ENCODE data around the gene JSRP1.

JSRP1 gene

DNA sequence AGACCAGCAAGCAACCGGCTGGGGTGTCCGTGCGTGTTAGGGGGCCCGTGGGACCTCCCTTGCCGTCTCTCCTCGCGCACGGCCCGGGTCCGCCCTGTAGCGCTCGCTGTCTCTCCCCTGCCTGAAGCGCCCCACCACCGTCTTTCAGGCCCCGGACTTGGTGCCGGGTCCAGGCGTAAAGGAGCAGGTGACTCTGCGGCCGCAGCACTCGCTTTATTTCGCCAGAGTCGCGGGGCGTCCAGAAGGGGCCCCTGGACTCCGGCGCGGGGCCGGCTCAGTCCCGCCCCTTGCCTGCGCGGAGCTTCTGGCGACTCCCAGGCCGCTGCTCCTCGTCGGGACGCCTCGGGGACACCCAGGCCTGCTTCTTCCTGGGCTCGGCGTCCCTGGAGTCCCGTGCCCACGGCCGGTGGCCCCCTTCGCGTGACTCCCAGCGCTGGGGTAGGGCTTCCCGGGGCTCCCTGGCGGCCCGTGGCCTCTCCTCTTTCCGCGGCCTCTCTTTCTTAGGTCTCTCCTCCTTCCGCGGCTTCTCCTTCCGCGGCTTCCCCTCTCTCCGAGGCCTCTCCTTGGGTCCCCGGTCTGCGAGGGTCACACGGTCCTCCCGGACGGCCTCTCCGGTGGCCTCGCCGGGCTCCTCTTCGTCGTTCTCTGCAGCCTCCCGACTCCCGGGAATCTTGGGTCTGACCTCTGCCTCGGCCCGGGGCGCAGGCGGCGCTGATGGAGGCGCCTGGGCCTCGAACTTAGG is 4.0 kb downstream of the JSRP1 start:
- H3K4me2 ChIP-seq (ENCODE audit: low read length), result no peak overlapping the region
- H3K23ac ChIP-seq (ENCODE audit: low read length), result no peak overlapping the region
- H3K36me3 ChIP-seq (ENCODE audit: control insufficient read depth, insufficient read depth, low read length), result peaks cover 3% of the 10 kb centered on the region
- H3K9ac ChIP-seq (ENCODE audit: low read length), result no peak overlapping the region
- H3K18ac ChIP-seq (ENCODE audit: low read length), result no peak overlapping the region
- no peak overlapping the region for H2BK15ac ChIP-seq (replicated peaks; ENCODE audit: low read depth)
- H2AK5ac ChIP-seq (ENCODE audit: low read length), result no peak overlapping the region
- H2BK5ac ChIP-seq (ENCODE audit: low read length), result no peak overlapping the region
- no peak overlapping the region for H3K56ac ChIP-seq (ENCODE audit: low read length)
- WGBS (ENCODE audit: extremely low coverage, insufficient coverage, low lambda C conversion rate), result no CpG with 5 or more reads among the region's 74 CpGs
- no peaks in the 10 kb centered on the region for H3K27me3 ChIP-seq (ENCODE audit: insufficient read depth, low read length, poor library complexity)
- no peak overlapping the region for H4K5ac ChIP-seq (ENCODE audit: low read length)
- H3K4ac ChIP-seq (ENCODE audit: low read depth, low read length), result no peak overlapping the region
- no peak for DNase-seq
- no peaks in the 10 kb centered on the region for H3K4me1 ChIP-seq (ENCODE audit: control insufficient read depth, low read depth, low read length)
- H3K79me2 ChIP-seq (ENCODE audit: control insufficient read depth, insufficient read depth, low read length), result no peaks in the 10 kb centered on the region
- H3K4me3 ChIP-seq (ENCODE audit: low read length), result no peak overlapping the region
- no peak overlapping the region for H4K8ac ChIP-seq (ENCODE audit: low read depth, low read length)
- H3K27ac ChIP-seq (ENCODE audit: low read depth, low read length), result no peak overlapping the region
- no peaks in the 10 kb centered on the region for H3K79me1 ChIP-seq (ENCODE audit: low read length)
- no peak overlapping the region for H2BK120ac ChIP-seq (ENCODE audit: low read depth, low read length)

DNA sequence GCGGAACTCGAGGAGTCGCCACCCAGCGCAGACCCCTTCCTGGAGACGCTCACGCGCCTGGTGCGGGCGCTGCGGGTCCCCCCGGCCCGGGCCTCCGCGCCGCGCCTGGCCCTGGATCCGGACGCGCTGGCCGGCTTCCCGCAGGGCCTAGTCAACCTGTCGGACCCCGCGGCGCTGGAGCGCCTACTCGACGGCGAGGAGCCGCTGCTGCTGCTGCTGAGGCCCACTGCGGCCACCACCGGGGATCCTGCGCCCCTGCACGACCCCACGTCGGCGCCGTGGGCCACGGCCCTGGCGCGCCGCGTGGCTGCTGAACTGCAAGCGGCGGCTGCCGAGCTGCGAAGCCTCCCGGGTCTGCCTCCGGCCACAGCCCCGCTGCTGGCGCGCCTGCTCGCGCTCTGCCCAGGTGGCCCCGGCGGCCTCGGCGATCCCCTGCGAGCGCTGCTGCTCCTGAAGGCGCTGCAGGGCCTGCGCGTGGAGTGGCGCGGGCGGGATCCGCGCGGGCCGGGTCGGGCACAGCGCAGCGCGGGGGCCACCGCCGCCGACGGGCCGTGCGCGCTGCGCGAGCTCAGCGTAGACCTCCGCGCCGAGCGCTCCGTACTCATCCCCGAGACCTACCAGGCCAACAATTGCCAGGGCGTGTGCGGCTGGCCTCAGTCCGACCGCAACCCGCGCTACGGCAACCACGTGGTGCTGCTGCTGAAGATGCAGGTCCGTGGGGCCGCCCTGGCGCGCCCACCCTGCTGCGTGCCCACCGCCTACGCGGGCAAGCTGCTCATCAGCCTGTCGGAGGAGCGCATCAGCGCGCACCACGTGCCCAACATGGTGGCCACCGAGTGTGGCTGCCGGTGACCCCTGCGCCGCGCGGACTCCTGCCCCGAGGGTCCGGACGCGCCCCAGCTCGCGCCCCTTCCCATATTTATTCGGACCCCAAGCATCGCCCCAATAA is 4.8 kb downstream of the JSRP1 start:
- H3K23ac ChIP-seq (ENCODE audit: low read length), result no peak overlapping the region
- H3K9ac ChIP-seq (ENCODE audit: low read length), result no peak overlapping the region
- H3K79me1 ChIP-seq (ENCODE audit: low read length), result no peaks in the 10 kb centered on the region
- H2BK5ac ChIP-seq (ENCODE audit: low read length), result no peak overlapping the region
- H2BK120ac ChIP-seq (ENCODE audit: low read depth, low read length), result no peak overlapping the region
- H3K4ac ChIP-seq (ENCODE audit: low read depth, low read length), result no peak overlapping the region
- H2BK15ac ChIP-seq (replicated peaks; ENCODE audit: low read depth), result no peak overlapping the region
- no peak overlapping the region for H3K18ac ChIP-seq (ENCODE audit: low read length)
- H3K4me2 ChIP-seq (ENCODE audit: low read length), result no peak overlapping the region
- H3K79me2 ChIP-seq (ENCODE audit: control insufficient read depth, insufficient read depth, low read length), result no peaks in the 10 kb centered on the region
- H4K5ac ChIP-seq (ENCODE audit: low read length), result no peak overlapping the region
- H3K27ac ChIP-seq (ENCODE audit: low read depth, low read length), result no peak overlapping the region
- H2AK5ac ChIP-seq (ENCODE audit: low read length), result no peak overlapping the region
- no peaks in the 10 kb centered on the region for H3K27me3 ChIP-seq (ENCODE audit: insufficient read depth, low read length, poor library complexity)
- H4K8ac ChIP-seq (ENCODE audit: low read depth, low read length), result no peak overlapping the region
- H3K56ac ChIP-seq (ENCODE audit: low read length), result no peak overlapping the region
- H3K36me3 ChIP-seq (ENCODE audit: control insufficient read depth, insufficient read depth, low read length), result peaks cover 6% of the 10 kb centered on the region
- DNase-seq, result no peak
- no peak overlapping the region for H3K4me3 ChIP-seq (ENCODE audit: low read length)
- WGBS (ENCODE audit: extremely low coverage, insufficient coverage, low lambda C conversion rate), result no CpG with 5 or more reads among the region's 125 CpGs
- no peaks in the 10 kb centered on the region for H3K4me1 ChIP-seq (ENCODE audit: control insufficient read depth, low read depth, low read length)

DNA sequence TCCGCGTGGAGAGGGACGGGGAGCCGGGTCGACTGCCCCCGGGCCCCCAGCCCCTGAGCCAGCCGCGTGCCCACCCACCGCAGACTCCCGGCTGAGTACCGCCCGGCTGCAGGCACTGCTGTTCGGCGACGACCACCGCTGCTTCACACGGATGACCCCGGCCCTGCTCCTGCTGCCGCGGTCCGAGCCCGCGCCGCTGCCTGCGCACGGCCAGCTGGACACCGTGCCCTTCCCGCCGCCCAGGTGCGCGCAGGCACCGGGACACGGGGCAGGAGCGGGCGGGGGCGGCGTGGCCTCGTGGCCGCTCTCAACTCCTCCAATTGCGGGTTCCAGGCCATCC is 5.5 kb downstream of the JSRP1 start:
- Histone ChIP-seq H3K27me3 (ENCODE audit: insufficient read depth, low read length, poor library complexity) (no peaks in the 10 kb centered on the region), H3K56ac (ENCODE audit: low read length) (no peak overlapping the region), H3K9ac (ENCODE audit: low read length) (no peak overlapping the region), H3K36me3 (ENCODE audit: control insufficient read depth, insufficient read depth, low read length) (peaks cover 6% of the 10 kb centered on the region), H4K5ac (ENCODE audit: low read length) (no peak overlapping the region), H3K18ac (ENCODE audit: low read length) (no peak overlapping the region), H3K4ac (ENCODE audit: low read depth, low read length) (no peak overlapping the region), H3K4me2 (ENCODE audit: low read length) (no peak overlapping the region), H3K4me3 (ENCODE audit: low read length) (no peak overlapping the region), H3K23ac (ENCODE audit: low read length) (no peak overlapping the region), H2BK15ac (replicated peaks; ENCODE audit: low read depth) (no peak overlapping the region), H3K79me2 (ENCODE audit: control insufficient read depth, insufficient read depth, low read length) (no peaks in the 10 kb centered on the region), H2BK120ac (ENCODE audit: low read depth, low read length) (no peak overlapping the region), H2BK5ac (ENCODE audit: low read length) (no peak overlapping the region), H3K27ac (ENCODE audit: low read depth, low read length) (no peak overlapping the region), H2AK5ac (ENCODE audit: low read length) (no peak overlapping the region), H3K79me1 (ENCODE audit: low read length) (no peaks in the 10 kb centered on the region), H4K8ac (ENCODE audit: low read depth, low read length) (no peak overlapping the region), H3K4me1 (ENCODE audit: control insufficient read depth, low read depth, low read length) (no peaks in the 10 kb centered on the region)
- no peak for DNase-seq
- no CpG with 5 or more reads among the region's 40 CpGs for WGBS (ENCODE audit: extremely low coverage, insufficient coverage, low lambda C conversion rate)

DNA sequence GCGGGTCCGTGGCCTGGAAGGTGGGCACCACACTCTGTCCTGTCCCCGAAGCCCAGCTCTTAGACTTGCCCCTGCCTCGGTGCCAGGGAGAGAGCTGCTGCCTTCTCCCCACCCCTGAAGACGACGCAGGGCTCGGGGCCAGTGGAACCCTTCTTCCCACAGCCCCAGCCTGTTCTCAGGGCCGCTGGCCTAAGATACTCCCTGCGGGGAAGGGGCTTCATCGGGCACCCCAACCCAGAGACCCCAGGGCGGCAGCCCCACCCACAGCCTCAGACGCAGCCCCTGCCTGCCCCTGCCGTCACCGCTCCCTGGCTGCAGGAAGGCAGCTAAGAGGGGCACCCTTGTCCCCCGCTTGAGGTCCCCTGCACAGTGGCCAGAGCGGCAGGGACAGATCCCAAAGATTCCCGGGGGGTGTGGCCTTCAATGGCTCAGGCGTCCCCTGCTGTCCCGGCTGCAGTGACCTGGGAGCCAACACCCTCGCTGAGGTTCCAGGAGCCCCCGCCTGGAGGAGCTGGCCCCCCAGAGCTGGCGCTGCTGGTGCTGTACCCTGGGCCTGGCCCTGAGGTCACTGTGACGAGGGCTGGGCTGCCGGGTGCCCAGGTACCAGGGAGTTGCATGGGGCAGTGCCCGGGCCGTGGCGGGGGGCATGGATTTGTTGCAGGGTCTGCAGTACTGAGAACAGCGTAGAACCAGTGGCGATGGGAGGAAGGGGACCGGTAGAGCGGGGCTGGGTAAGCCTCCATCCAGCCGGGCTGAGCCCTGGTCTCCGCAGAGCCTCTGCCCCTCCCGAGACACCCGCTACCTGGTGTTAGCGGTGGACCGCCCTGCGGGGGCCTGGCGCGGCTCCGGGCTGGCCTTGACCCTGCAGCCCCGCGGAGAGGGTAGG is 6.1 kb downstream of the JSRP1 start:
- Histone ChIP-seq H3K79me2 (ENCODE audit: control insufficient read depth, insufficient read depth, low read length) (no peaks in the 10 kb centered on the region), H4K8ac (ENCODE audit: low read depth, low read length) (no peak overlapping the region), H3K36me3 (ENCODE audit: control insufficient read depth, insufficient read depth, low read length) (peaks cover 10% of the 10 kb centered on the region), H3K4me2 (ENCODE audit: low read length) (no peak overlapping the region), H2BK120ac (ENCODE audit: low read depth, low read length) (no peak overlapping the region), H3K18ac (ENCODE audit: low read length) (no peak overlapping the region), H3K79me1 (ENCODE audit: low read length) (no peaks in the 10 kb centered on the region), H3K27me3 (ENCODE audit: insufficient read depth, low read length, poor library complexity) (no peaks in the 10 kb centered on the region), H3K56ac (ENCODE audit: low read length) (no peak overlapping the region), H2AK5ac (ENCODE audit: low read length) (no peak overlapping the region), H3K9ac (ENCODE audit: low read length) (no peak overlapping the region), H3K27ac (ENCODE audit: low read depth, low read length) (no peak overlapping the region), H3K4me1 (ENCODE audit: control insufficient read depth, low read depth, low read length) (no peaks in the 10 kb centered on the region), H3K4ac (ENCODE audit: low read depth, low read length) (no peak overlapping the region), H4K5ac (ENCODE audit: low read length) (no peak overlapping the region), H2BK5ac (ENCODE audit: low read length) (no peak overlapping the region), H3K4me3 (ENCODE audit: low read length) (no peak overlapping the region), H2BK15ac (replicated peaks; ENCODE audit: low read depth) (no peak overlapping the region), H3K23ac (ENCODE audit: low read length) (no peak overlapping the region)
- no CpG with 5 or more reads among the region's 43 CpGs for WGBS (ENCODE audit: extremely low coverage, insufficient coverage, low lambda C conversion rate)
- DNase-seq, result no peak

DNA sequence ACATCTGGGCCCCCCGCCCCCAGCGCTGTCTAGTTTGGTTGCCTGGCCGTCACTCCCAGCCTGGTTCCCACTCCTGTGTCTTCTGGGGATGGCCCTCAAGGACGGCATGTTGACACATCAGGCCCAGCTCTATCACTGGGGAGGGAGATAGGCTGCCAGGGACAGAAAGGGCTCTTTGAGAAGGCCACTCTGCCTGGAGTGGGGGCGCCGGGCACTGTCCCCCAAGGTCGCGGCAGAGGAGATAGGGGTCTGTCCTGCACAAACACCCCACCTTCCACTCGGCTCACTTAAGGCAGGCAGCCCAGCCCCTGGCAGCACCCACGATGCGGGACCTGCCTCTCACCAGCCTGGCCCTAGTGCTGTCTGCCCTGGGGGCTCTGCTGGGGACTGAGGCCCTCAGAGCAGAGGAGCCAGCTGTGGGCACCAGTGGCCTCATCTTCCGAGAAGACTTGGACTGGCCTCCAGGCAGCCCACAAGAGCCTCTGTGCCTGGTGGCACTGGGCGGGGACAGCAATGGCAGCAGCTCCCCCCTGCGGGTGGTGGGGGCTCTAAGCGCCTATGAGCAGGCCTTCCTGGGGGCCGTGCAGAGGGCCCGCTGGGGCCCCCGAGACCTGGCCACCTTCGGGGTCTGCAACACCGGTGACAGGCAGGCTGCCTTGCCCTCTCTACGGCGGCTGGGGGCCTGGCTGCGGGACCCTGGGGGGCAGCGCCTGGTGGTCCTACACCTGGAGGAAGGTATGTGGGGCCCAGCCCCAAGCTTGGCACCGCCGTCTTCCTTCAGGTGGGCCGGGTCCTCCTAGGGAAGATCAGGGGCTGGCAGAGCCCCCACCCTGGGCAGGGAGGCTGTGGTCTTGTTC is 7.0 kb downstream of the JSRP1 start, which contains the start of gene AMH:
TSS of gene AMH (plus strand) at position 314 of the 857 bp plus-strand sequence. CDS start at position 324, 10 bp downstream.
- Histone ChIP-seq H3K27me3 (ENCODE audit: insufficient read depth, low read length, poor library complexity) (no peaks in the 10 kb centered on the region), H3K9ac (ENCODE audit: low read length) (no peak within 1 kb of the TSS), H4K8ac (ENCODE audit: low read depth, low read length) (no peak within 1 kb of the TSS), H3K27ac (ENCODE audit: low read depth, low read length) (no peak within 1 kb of the TSS), H2AK5ac (ENCODE audit: low read length) (no peak within 1 kb of the TSS), H3K23ac (ENCODE audit: low read length) (no peak within 1 kb of the TSS), H3K18ac (ENCODE audit: low read length) (no peak within 1 kb of the TSS), H3K36me3 (ENCODE audit: control insufficient read depth, insufficient read depth, low read length) (peaks cover 15% of the 10 kb centered on the region), H4K5ac (ENCODE audit: low read length) (no peak within 1 kb of the TSS), H2BK120ac (ENCODE audit: low read depth, low read length) (no peak within 1 kb of the TSS), H3K56ac (ENCODE audit: low read length) (no peak within 1 kb of the TSS), H3K4ac (ENCODE audit: low read depth, low read length) (no peak within 1 kb of the TSS), H3K4me1 (ENCODE audit: control insufficient read depth, low read depth, low read length) (no peaks in the 10 kb centered on the region), H2BK15ac (replicated peaks; ENCODE audit: low read depth) (no peak within 1 kb of the TSS), H3K4me2 (ENCODE audit: low read length) (no peak within 1 kb of the TSS), H3K79me1 (ENCODE audit: low read length) (peaks cover 3% of the 10 kb centered on the region), H3K79me2 (ENCODE audit: control insufficient read depth, insufficient read depth, low read length) (no peaks in the 10 kb centered on the region), H2BK5ac (ENCODE audit: low read length) (no peak within 1 kb of the TSS), H3K4me3 (ENCODE audit: low read length) (no peak within 1 kb of the TSS)
- DNase-seq, result no peak
- WGBS (ENCODE audit: extremely low coverage, insufficient coverage, low lambda C conversion rate), result no CpG with 5 or more reads among the region's 27 CpGs
